ENCODE data around the gene ASIP. TPM values are rescaled to one million over a fixed set of nuclear protein-coding genes. Genes with fewer than 3 reads are reported as not detected.

Gene ASIP
- total RNA-seq, 1 experiment from 2014 or later = not detected

- Histone ChIP-seq H3K9me3 (ENCODE audit: low read depth, low read length, poor library complexity, severe bottlenecking) (no peaks in the 10 kb centered on the region), H3K4me3 (ENCODE audit: low read depth, low read length, poor library complexity, severe bottlenecking) (no peak overlapping the region), H3K36me3 (ENCODE audit: insufficient read depth, low read length, poor library complexity, severe bottlenecking) (no peaks in the 10 kb centered on the region), H3K4me1 (ENCODE audit: insufficient read depth, low read length, poor library complexity, severe bottlenecking) (peaks cover 12% of the 10 kb centered on the region), H3K27me3 (replicated peaks; ENCODE audit: insufficient read depth, low read depth, low read length, poor library complexity) (no peaks in the 10 kb centered on the region), H3K27ac (ENCODE audit: low read depth, low read length, poor library complexity, severe bottlenecking) (no peak overlapping the region)
- BruUV-seq (replicated peaks) = no TSS peak
- TF ChIP-seq, protein P1, sequence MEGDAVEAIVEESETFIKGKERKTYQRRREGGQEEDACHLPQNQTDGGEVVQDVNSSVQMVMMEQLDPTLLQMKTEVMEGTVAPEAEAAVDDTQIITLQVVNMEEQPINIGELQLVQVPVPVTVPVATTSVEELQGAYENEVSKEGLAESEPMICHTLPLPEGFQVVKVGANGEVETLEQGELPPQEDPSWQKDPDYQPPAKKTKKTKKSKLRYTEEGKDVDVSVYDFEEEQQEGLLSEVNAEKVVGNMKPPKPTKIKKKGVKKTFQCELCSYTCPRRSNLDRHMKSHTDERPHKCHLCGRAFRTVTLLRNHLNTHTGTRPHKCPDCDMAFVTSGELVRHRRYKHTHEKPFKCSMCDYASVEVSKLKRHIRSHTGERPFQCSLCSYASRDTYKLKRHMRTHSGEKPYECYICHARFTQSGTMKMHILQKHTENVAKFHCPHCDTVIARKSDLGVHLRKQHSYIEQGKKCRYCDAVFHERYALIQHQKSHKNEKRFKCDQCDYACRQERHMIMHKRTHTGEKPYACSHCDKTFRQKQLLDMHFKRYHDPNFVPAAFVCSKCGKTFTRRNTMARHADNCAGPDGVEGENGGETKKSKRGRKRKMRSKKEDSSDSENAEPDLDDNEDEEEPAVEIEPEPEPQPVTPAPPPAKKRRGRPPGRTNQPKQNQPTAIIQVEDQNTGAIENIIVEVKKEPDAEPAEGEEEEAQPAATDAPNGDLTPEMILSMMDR (conservative IDR thresholded peaks at IDR 0.05; ENCODE audit: low read depth, low read length) = no peak
- TF ChIP-seq EZH2 (IDR thresholded peaks at IDR 0.05; ENCODE audit: borderline replicate concordance, low read depth, low read length, poor library complexity, severe bottlenecking) = no peak
- no peak for DNase-seq (ENCODE audit: low spot score)
- ChIA-PET CTCF (no interaction called here), POLR2A (ENCODE audit: low non-redundant PET) (interaction anchor here (0.7 kb wide), 1 partner anchor 338 kb away, joined by 3 read pairs; no protein-coding TSS in a partner anchor)
- intact Hi-C loops (cut with micrococcal nuclease; ENCODE audit: unreplicated experiment) = loop anchor here (5.0 kb wide), 3 partner anchors 163 to 458 kb away; no protein-coding TSS in a partner anchor
These were observed 68.5 kb downstream of the ASIP start for GRCh38 chr20:34309691-34310090.

- CTCF ChIA-PET = no interaction called here
- H3K9me3 ChIP-seq (ENCODE audit: low read depth, low read length, poor library complexity, severe bottlenecking) = no peaks in the 10 kb centered on the region
- intact Hi-C loops (cut with micrococcal nuclease; ENCODE audit: unreplicated experiment) = loop anchor here (5.0 kb wide), 3 partner anchors 162 to 457 kb away; no protein-coding TSS in a partner anchor
- POLR2A ChIA-PET (ENCODE audit: low non-redundant PET) = no interaction called here
- H3K4me1 ChIP-seq (ENCODE audit: insufficient read depth, low read length, poor library complexity, severe bottlenecking) = peaks cover 12% of the 10 kb centered on the region
- H3K27me3 ChIP-seq (replicated peaks; ENCODE audit: insufficient read depth, low read depth, low read length, poor library complexity) = no peaks in the 10 kb centered on the region
- no TSS peak for BruUV-seq (replicated peaks)
- no peaks in the 10 kb centered on the region for H3K36me3 ChIP-seq (ENCODE audit: insufficient read depth, low read length, poor library complexity, severe bottlenecking)
- DNase-seq (ENCODE audit: low spot score) = no peak
- H3K4me3 ChIP-seq (ENCODE audit: low read depth, low read length, poor library complexity, severe bottlenecking) = no peak overlapping the region
- TF ChIP-seq, protein P1 (conservative IDR thresholded peaks at IDR 0.05; ENCODE audit: low read depth, low read length) = no peak
- TF ChIP-seq EZH2 (IDR thresholded peaks at IDR 0.05; ENCODE audit: borderline replicate concordance, low read depth, low read length, poor library complexity, severe bottlenecking) = no peak
- H3K27ac ChIP-seq (ENCODE audit: low read depth, low read length, poor library complexity, severe bottlenecking) = no peak overlapping the region
These were observed 69.4 kb downstream of the ASIP start for GRCh38 chr20:34310481-34311117.

- peaks cover 12% of the 10 kb centered on the region for H3K4me1 ChIP-seq (ENCODE audit: insufficient read depth, low read length, poor library complexity, severe bottlenecking)
- DNase-seq (ENCODE audit: low spot score) = no peak
- H3K4me3 ChIP-seq (ENCODE audit: low read depth, low read length, poor library complexity, severe bottlenecking) = peak overlapping the region; percentile 31
- H3K27ac ChIP-seq (ENCODE audit: low read depth, low read length, poor library complexity, severe bottlenecking) = no peak overlapping the region
- H3K36me3 ChIP-seq (ENCODE audit: insufficient read depth, low read length, poor library complexity, severe bottlenecking) = no peaks in the 10 kb centered on the region
- no TSS peak for BruUV-seq (replicated peaks)
- intact Hi-C loops (cut with micrococcal nuclease; ENCODE audit: unreplicated experiment) = loop anchor here (2.0 to 5.0 kb wide), 4 partner anchors 161 to 456 kb away; no protein-coding TSS in a partner anchor
- H3K27me3 ChIP-seq (replicated peaks; ENCODE audit: insufficient read depth, low read depth, low read length, poor library complexity) = no peaks in the 10 kb centered on the region
- ChIA-PET CTCF (interaction anchor here (1.5 to 2.7 kb wide), 7 partner anchors 10 to 458 kb away, joined by 5 to 34 read pairs (median 21); partner anchors contain the start of gene DYNLRB1), POLR2A (ENCODE audit: low non-redundant PET) (no interaction called here)
- H3K9me3 ChIP-seq (ENCODE audit: low read depth, low read length, poor library complexity, severe bottlenecking) = no peaks in the 10 kb centered on the region
- TF ChIP-seq, protein P1 (conservative IDR thresholded peaks at IDR 0.05; ENCODE audit: low read depth, low read length) = 0 out of 2 replicates have a peak, but pooled peaks have one; percentile 31
- no peak for TF ChIP-seq EZH2 (IDR thresholded peaks at IDR 0.05; ENCODE audit: borderline replicate concordance, low read depth, low read length, poor library complexity, severe bottlenecking)
These were observed 70.1 kb downstream of the ASIP start for GRCh38 chr20:34311118-34312023.

Measured in A673 (cell line).